OCI-LY1 (cell line): Measurements from ENCODE around the gene MANF.
A peak's percentile ranks its signal among the peaks of the same experiment; 100 is the strongest.

Experiments used
- H2AFZ ChIP-seq: fragments of 200-600 bp; sonication (generic), shearing (Covaris generic); 2 replicates; pipeline ENCODE4 v1.6.0; 2014; ENCODE audit warnings: antibody characterized with exemption, mild to moderate bottlenecking, low read length
- H3F3A ChIP-seq: fragments of 200-600 bp; sonication (generic), shearing (Covaris generic); 2 replicates; pipeline ENCODE4 v1.6.0; 2014; ENCODE audit warnings: mild to moderate bottlenecking, antibody characterized with exemption, low read length, moderate library complexity; ENCODE audit not compliant: insufficient read depth
- H3K27ac ChIP-seq: fragments of 200-600 bp; sonication (generic); 2 replicates; pipeline ENCODE4 v1.5.1; 2014; ENCODE audit warnings: low read length, mixed run types, mild to moderate bottlenecking, low read depth; ENCODE audit not compliant: poor library complexity, severe bottlenecking
- H3K27me3 ChIP-seq: fragments of 200-600 bp; sonication (generic); 2 replicates; pipeline ENCODE4 v1.6.0; 2014; ENCODE audit warnings: antibody characterized with exemption, mild to moderate bottlenecking, low read length, moderate library complexity; ENCODE audit not compliant: insufficient read depth
- H3K36me3 ChIP-seq: fragments of 200-600 bp; sonication (generic); 2 replicates; pipeline ENCODE4 v1.6.1; 2014; ENCODE audit warnings: mild to moderate bottlenecking, antibody characterized with exemption, low read length, moderate library complexity, mixed read lengths; ENCODE audit not compliant: insufficient read depth
- H3K4me1 ChIP-seq: fragments of 200-600 bp; sonication (generic); 2 replicates; pipeline ENCODE4 v1.5.1; 2014; ENCODE audit warnings: mild to moderate bottlenecking, low read length, moderate library complexity; ENCODE audit not compliant: insufficient read depth, severe bottlenecking
- H3K4me2 ChIP-seq: fragments of 200-600 bp; sonication (generic), shearing (Covaris generic); 2 replicates; pipeline ENCODE4 v1.6.1; 2014; ENCODE audit warnings: low read length
- H3K4me3 ChIP-seq: fragments of 200-600 bp; sonication (generic); 2 replicates; pipeline ENCODE4 v1.5.1; 2014; ENCODE audit warnings: low read length, low read depth, mild to moderate bottlenecking, mixed read lengths; ENCODE audit not compliant: poor library complexity, severe bottlenecking
- H3K79me2 ChIP-seq: fragments of 200-600 bp; shearing (Covaris generic); 2 replicates; pipeline ENCODE4 v1.6.1; 2016; ENCODE audit warnings: mixed run types, low read length, mixed read lengths; ENCODE audit not compliant: insufficient read depth
- H3K9ac ChIP-seq: fragments of 200-600 bp; sonication (generic), shearing (Covaris generic); 2 replicates; pipeline ENCODE4 v1.6.1; 2014; ENCODE audit warnings: mild to moderate bottlenecking, low read length, mixed read lengths
- H3K9me2 ChIP-seq: fragments of 200-600 bp; sonication (generic), shearing (Covaris generic); 2 replicates; pipeline ENCODE4 v1.6.1; 2014; ENCODE audit warnings: low read depth, mild to moderate bottlenecking, low read length, mixed read lengths
- H3K9me3 ChIP-seq: fragments of 200-600 bp; shearing (Covaris generic); 2 replicates; pipeline ENCODE4 v1.6.1; 2014; ENCODE audit warnings: low read length, mixed read lengths
- H4K20me1 ChIP-seq: fragments of 200-600 bp; sonication (generic), shearing (Covaris generic); 2 replicates; pipeline ENCODE4 v1.6.0; 2016; ENCODE audit warnings: mild to moderate bottlenecking, low read length; ENCODE audit not compliant: insufficient read depth
- CTCF ChIP-seq: fragments of 200-600 bp; sonication (generic), shearing (Covaris generic); IDR thresholded peaks from 2 replicates; pipeline ENCODE4 v1.5.1; 2017; ENCODE audit warnings: mild to moderate bottlenecking, antibody characterized with exemption, low read length, moderate library complexity, mixed read lengths
- EZH2 ChIP-seq: fragments of 200-600 bp; sonication (generic), shearing (Covaris generic); IDR thresholded peaks from 2 replicates; pipeline ENCODE4 v1.8.0; 2017; ENCODE audit warnings: borderline replicate concordance, mixed run types, mild to moderate bottlenecking, antibody characterized with exemption, low read length, moderate library complexity, mixed read lengths

MANF gene

GRCh38 chr3:51391566-51392354 is 6.7 kb downstream of the MANF start:
- Histone ChIP-seq H3K9ac (peak overlapping the region; percentile 71), H3K4me2 (peak overlapping the region; percentile 64), H3K36me3 (peaks cover 83% of the 10 kb centered on the region), H3K79me2 (peaks cover 19% of the 10 kb centered on the region), H3K27me3 (no peaks in the 10 kb centered on the region), H4K20me1 (no peaks in the 10 kb centered on the region), H3F3A (peaks cover 11% of the 10 kb centered on the region; the same call in 1 of the 2 replicates), H2AFZ (no peak overlapping the region), H3K4me1 (peaks cover 85% of the 10 kb centered on the region), H3K9me3 (no peaks in the 10 kb centered on the region; the same call in 1 of the 2 replicates), H3K9me2 (no peaks in the 10 kb centered on the region), H3K27ac (no peak overlapping the region), H3K4me3 (peak overlapping the region; percentile 68)
- TF ChIP-seq CTCF (no peak), EZH2 (no peak)

DNA sequence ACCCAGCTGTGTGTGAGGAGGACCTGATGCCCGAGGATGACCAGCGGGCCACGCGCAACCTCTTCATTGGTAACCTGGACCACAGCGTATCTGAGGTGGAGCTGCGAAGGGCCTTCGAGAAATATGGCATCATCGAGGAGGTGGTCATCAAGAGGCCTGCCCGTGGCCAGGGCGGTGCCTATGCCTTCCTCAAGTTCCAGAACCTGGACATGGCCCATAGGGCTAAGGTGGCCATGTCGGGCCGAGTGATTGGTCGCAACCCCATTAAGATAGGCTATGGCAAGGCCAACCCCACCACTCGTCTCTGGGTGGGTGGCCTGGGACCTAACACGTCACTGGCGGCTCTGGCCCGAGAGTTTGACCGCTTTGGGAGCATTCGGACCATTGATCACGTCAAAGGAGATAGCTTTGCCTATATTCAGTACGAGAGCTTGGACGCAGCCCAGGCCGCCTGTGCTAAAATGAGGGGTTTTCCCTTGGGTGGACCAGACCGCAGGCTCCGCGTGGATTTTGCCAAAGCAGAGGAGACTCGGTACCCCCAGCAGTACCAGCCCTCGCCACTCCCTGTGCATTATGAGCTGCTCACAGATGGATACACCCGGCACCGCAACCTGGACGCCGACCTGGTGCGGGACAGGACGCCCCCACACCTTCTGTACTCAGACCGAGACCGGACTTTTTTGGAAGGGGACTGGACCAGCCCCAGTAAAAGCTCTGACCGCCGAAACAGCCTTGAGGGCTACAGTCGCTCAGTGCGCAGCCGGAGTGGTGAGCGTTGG is 7.5 kb downstream of the MANF start:
- Histone ChIP-seq H3K9ac (peak overlapping the region; percentile 71; the same call in 1 of the 2 replicates), H2AFZ (no peak overlapping the region), H3K4me3 (peak overlapping the region; percentile 68), H3F3A (peaks cover 11% of the 10 kb centered on the region; the same call in 1 of the 2 replicates), H3K27me3 (no peaks in the 10 kb centered on the region), H3K79me2 (peaks cover 18% of the 10 kb centered on the region), H3K27ac (no peak overlapping the region), H3K9me2 (no peaks in the 10 kb centered on the region), H3K36me3 (peaks cover 85% of the 10 kb centered on the region), H3K4me1 (peaks cover 77% of the 10 kb centered on the region), H3K4me2 (peak overlapping the region; percentile 64), H4K20me1 (no peaks in the 10 kb centered on the region), H3K9me3 (no peaks in the 10 kb centered on the region; the same call in 1 of the 2 replicates)
- no peak for TF ChIP-seq EZH2
- no peak for TF ChIP-seq CTCF

DNA sequence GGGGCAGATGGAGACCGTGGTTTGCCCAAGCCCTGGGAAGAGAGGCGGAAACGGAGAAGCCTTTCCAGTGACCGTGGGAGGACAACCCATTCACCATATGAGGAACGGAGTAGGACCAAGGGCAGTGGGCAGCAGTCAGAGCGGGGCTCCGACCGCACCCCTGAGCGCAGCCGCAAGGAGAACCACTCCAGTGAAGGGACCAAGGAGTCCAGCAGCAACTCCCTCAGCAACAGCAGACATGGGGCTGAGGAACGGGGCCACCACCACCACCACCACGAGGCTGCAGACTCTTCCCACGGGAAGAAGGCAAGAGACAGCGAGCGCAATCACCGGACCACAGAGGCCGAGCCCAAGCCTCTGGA is 8.0 kb downstream of the MANF start:
- no peak overlapping the region for H3K27ac ChIP-seq
- peaks cover 72% of the 10 kb centered on the region for H3K4me1 ChIP-seq
- H3K4me3 ChIP-seq, result peak overlapping the region; percentile 68

More for the DNA sequence above, 8.0 kb downstream of the MANF start:
- no peaks in the 10 kb centered on the region for H3K27me3 ChIP-seq
- H3K79me2 ChIP-seq, result peaks cover 18% of the 10 kb centered on the region
- peak overlapping the region; percentile 40; the same call in 1 of the 2 replicates for H3K4me2 ChIP-seq
- H2AFZ ChIP-seq, result no peak overlapping the region
- no peaks in the 10 kb centered on the region; the same call in 1 of the 2 replicates for H3K9me3 ChIP-seq
- H4K20me1 ChIP-seq, result no peaks in the 10 kb centered on the region
- no peak for TF ChIP-seq EZH2
- TF ChIP-seq CTCF, result no peak
- peaks cover 11% of the 10 kb centered on the region; the same call in 1 of the 2 replicates for H3F3A ChIP-seq
- H3K9me2 ChIP-seq, result no peaks in the 10 kb centered on the region
- no peak overlapping the region for H3K9ac ChIP-seq
- H3K36me3 ChIP-seq, result peaks cover 82% of the 10 kb centered on the region
